ENCODE results near the gene BTBD3.

GRCh38 chr20:11894062-11894461 lies 23.6 kb upstream of the BTBD3 start:
- no peak for TF ChIP-seq CTCF (IDR thresholded peaks at IDR 0.05)
- no peak for TF ChIP-seq EZH2 (IDR thresholded peaks at IDR 0.05; ENCODE audit: borderline replicate concordance, insufficient read depth, low read depth, low read length, poor library complexity, severe bottlenecking)
